HepG2 (cell line): ENCODE results near the gene CAPG. TPM values are rescaled to one million over a fixed set of nuclear protein-coding genes. Genes with fewer than 3 reads are reported as not detected.

Experiments
- FLYWCH1 ChIP-seq: sonication (generic); formaldehyde crosslinking; IDR thresholded peaks from 2 replicates; pipeline ENCODE4 v1.8.1; 2023; ENCODE audit warnings: mild to moderate bottlenecking, missing genetic modification reagents
- MED8 ChIP-seq: sonication (generic); formaldehyde crosslinking; IDR thresholded peaks from 2 replicates; pipeline ENCODE4 v1.8.1; 2023; ENCODE audit warnings: mild to moderate bottlenecking, missing genetic modification reagents; ENCODE audit not compliant: insufficient replicate concordance
- NFIB ChIP-seq: sonication (generic); formaldehyde crosslinking; IDR thresholded peaks from 2 replicates; pipeline ENCODE4 v1.9.0; 2021; ENCODE audit warnings: missing genetic modification reagents, mild to moderate bottlenecking, borderline replicate concordance
- NKX3-1 ChIP-seq: sonication (generic); formaldehyde crosslinking; IDR thresholded peaks from 2 replicates; pipeline ENCODE4 v1.5.0; 2020; ENCODE audit warnings: missing genetic modification reagents
- POLR2A ChIP-seq, 2 experiments: IDR thresholded peaks; 2 replicates each; pipeline ENCODE4 v1.6.1; 2011; ENCODE audit warnings: low read depth in 2 of 2, low read length in 2 of 2, mild to moderate bottlenecking in 1 of 2, moderate library complexity in 1 of 2; ENCODE audit not compliant: insufficient read depth in 1 of 2
- PRMT3 ChIP-seq: sonication (generic); formaldehyde crosslinking; IDR thresholded peaks from 2 replicates; pipeline ENCODE4 v1.8.1; 2022; ENCODE audit warnings: low read depth, mild to moderate bottlenecking, moderate library complexity, missing genetic modification reagents, borderline replicate concordance
- RARA ChIP-seq: IDR thresholded peaks from 2 replicates; pipeline ENCODE4 v1.6.1; 2016; ENCODE audit warnings: missing genetic modification reagents, missing compliant biosample characterization
- SALL1 ChIP-seq: sonication (generic); formaldehyde crosslinking; IDR thresholded peaks from 2 replicates; pipeline ENCODE4 v1.8.0; 2022; ENCODE audit warnings: mild to moderate bottlenecking, missing genetic modification reagents
- TCF7L2 ChIP-seq: IDR thresholded peaks from 2 replicates; pipeline ENCODE4 v1.6.1; 2011; ENCODE audit warnings: mild to moderate bottlenecking, low read depth, low read length, moderate library complexity
- ZBTB33 ChIP-seq: sonication (generic); formaldehyde crosslinking; IDR thresholded peaks from 2 replicates; pipeline ENCODE4 v1.4.0; 2020; ENCODE audit warnings: missing genetic modification reagents
- ZBTB46 ChIP-seq: sonication (generic); formaldehyde crosslinking; IDR thresholded peaks from 2 replicates; pipeline ENCODE4 v1.4.0; 2020; ENCODE audit warnings: mild to moderate bottlenecking, missing genetic modification reagents, borderline replicate concordance
- ZNF260 ChIP-seq: sonication (generic); formaldehyde crosslinking; IDR thresholded peaks from 2 replicates; pipeline ENCODE4 v1.4.0; 2020; ENCODE audit warnings: missing genetic modification reagents, low read depth, mild to moderate bottlenecking, borderline replicate concordance
- ZNF292 ChIP-seq: sonication (generic); formaldehyde crosslinking; IDR thresholded peaks from 2 replicates; pipeline ENCODE4 v1.8.1; 2022; ENCODE audit warnings: mild to moderate bottlenecking, low read depth, missing genetic modification reagents, borderline replicate concordance
- ZNF30 ChIP-seq: sonication (generic); formaldehyde crosslinking; IDR thresholded peaks from 2 replicates; pipeline ENCODE4 v1.5.0; 2020; ENCODE audit warnings: mild to moderate bottlenecking, missing genetic modification reagents
- ZNF382 ChIP-seq: sonication (generic); formaldehyde crosslinking; IDR thresholded peaks from 2 replicates; pipeline ENCODE4 v1.5.0; 2020; ENCODE audit warnings: missing genetic modification reagents, mild to moderate bottlenecking, borderline replicate concordance
- ZNF546 ChIP-seq: sonication (generic); formaldehyde crosslinking; conservative IDR thresholded peaks from 2 replicates; pipeline ENCODE4 v1.8.1; 2023; ENCODE audit warnings: mild to moderate bottlenecking, missing genetic modification reagents
- ZNF550 ChIP-seq: sonication (generic); formaldehyde crosslinking; IDR thresholded peaks from 2 replicates; pipeline ENCODE4 v1.4.0; 2020; ENCODE audit warnings: mild to moderate bottlenecking, missing genetic modification reagents, borderline replicate concordance
- ZNF7 ChIP-seq: IDR thresholded peaks from 2 replicates; pipeline ENCODE4 v1.6.1; 2016; ENCODE audit warnings: missing biosample characterization, missing genetic modification reagents
- ZSCAN25 ChIP-seq: sonication (generic); formaldehyde crosslinking; IDR thresholded peaks from 2 replicates; pipeline ENCODE4 v1.8.0; 2022; ENCODE audit warnings: mild to moderate bottlenecking, missing genetic modification reagents
- polyA plus RNA-seq, 8 experiments: library from polyadenylated mRNA; depleted of rRNA in 3 of 8; stranded (reverse) in 7 of 8; unstranded in 1 of 8; fragments of >200 nt; fragmentation: Illumina TruSeq in 4 of 8; extraction: Trizol in 4 of 8; gene quantifications; 2 replicates each; pipeline versions ENCODE4 v1.2.1 to v1.2.3, GENCODE V29; 2011 to 2016; ENCODE audit warnings: low read depth in 4 of 8, missing spikeins in 1 of 8, mixed read lengths in 1 of 8; ENCODE audit not compliant: insufficient read depth in 1 of 8
- total RNA-seq, 5 experiments: library from RNA; depleted of rRNA; stranded (reverse); fragments of >200 nt; fragmentation: Illumina TruSeq; extraction: Trizol; gene quantifications; 2 replicates each; pipeline ENCODE4 v1.2.3, GENCODE V29; 2016; ENCODE audit warnings: low read depth in 1 of 5
- TF ChIP-seq, protein P1 (sequence below): sonication (generic); formaldehyde crosslinking; IDR thresholded peaks from 2 replicates; pipeline ENCODE4 v1.5.0; 2020; ENCODE audit warnings: mild to moderate bottlenecking, missing genetic modification reagents, moderate library complexity
- TF ChIP-seq, protein P2 (sequence below): sonication (generic); formaldehyde crosslinking; IDR thresholded peaks from 2 replicates; pipeline ENCODE4 v1.4.0; 2020; ENCODE audit warnings: missing genetic modification reagents
- TF ChIP-seq, protein P3 (sequence below): sonication (generic); formaldehyde crosslinking; IDR thresholded peaks from 2 replicates; pipeline ENCODE4 v1.4.0; 2020; ENCODE audit warnings: missing genetic modification reagents

Gene CAPG
- total and polyA plus RNA-seq, 2 of the 13 experiments (the other 11 are each of a cell fraction or from before 2014, with no cell fraction given), result 12.7 to 18.2 TPM

- TF ChIP-seq ZBTB46, result no peak
- no peak for TF ChIP-seq ZNF546 (CRISPR knock-in tag)
- TF ChIP-seq, protein P1, sequence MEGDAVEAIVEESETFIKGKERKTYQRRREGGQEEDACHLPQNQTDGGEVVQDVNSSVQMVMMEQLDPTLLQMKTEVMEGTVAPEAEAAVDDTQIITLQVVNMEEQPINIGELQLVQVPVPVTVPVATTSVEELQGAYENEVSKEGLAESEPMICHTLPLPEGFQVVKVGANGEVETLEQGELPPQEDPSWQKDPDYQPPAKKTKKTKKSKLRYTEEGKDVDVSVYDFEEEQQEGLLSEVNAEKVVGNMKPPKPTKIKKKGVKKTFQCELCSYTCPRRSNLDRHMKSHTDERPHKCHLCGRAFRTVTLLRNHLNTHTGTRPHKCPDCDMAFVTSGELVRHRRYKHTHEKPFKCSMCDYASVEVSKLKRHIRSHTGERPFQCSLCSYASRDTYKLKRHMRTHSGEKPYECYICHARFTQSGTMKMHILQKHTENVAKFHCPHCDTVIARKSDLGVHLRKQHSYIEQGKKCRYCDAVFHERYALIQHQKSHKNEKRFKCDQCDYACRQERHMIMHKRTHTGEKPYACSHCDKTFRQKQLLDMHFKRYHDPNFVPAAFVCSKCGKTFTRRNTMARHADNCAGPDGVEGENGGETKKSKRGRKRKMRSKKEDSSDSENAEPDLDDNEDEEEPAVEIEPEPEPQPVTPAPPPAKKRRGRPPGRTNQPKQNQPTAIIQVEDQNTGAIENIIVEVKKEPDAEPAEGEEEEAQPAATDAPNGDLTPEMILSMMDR, result peak; percentile 21; the same call in 1 of the 2 replicates
- no peak for TF ChIP-seq ZNF260 (CRISPR knock-in tag)
- no peak for TF ChIP-seq TCF7L2
- TF ChIP-seq POLR2A (IDR thresholded peaks at IDR 0.05; ENCODE audit: insufficient read depth in 1 of 2, low read depth in 2 of 2, low read length in 2 of 2), result no peak
- no peak for TF ChIP-seq ZNF382
- TF ChIP-seq, protein P2, sequence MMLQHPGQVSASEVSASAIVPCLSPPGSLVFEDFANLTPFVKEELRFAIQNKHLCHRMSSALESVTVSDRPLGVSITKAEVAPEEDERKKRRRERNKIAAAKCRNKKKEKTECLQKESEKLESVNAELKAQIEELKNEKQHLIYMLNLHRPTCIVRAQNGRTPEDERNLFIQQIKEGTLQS (CRISPR knock-in tag), result no peak
- TF ChIP-seq ZSCAN25 (CRISPR knock-in tag), result no peak
- TF ChIP-seq SALL1, result peak; percentile 50
- 0 out of 2 replicates have a peak, but pooled peaks have one; percentile 5 for TF ChIP-seq ZNF7 (CRISPR knock-in tag)
- no peak for TF ChIP-seq NFIB (CRISPR knock-in tag)
- TF ChIP-seq ZBTB33 (CRISPR knock-in tag), result peak; percentile 73; the same call in 1 of the 2 replicates
- TF ChIP-seq, protein P3, sequence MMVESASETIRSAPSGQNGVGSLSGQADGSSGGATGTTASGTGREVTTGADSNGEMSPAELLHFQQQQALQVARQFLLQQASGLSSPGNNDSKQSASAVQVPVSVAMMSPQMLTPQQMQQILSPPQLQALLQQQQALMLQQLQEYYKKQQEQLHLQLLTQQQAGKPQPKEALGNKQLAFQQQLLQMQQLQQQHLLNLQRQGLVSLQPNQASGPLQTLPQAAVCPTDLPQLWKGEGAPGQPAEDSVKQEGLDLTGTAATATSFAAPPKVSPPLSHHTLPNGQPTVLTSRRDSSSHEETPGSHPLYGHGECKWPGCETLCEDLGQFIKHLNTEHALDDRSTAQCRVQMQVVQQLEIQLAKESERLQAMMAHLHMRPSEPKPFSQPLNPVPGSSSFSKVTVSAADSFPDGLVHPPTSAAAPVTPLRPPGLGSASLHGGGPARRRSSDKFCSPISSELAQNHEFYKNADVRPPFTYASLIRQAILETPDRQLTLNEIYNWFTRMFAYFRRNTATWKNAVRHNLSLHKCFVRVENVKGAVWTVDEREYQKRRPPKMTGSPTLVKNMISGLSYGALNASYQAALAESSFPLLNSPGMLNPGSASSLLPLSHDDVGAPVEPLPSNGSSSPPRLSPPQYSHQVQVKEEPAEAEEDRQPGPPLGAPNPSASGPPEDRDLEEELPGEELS (CRISPR knock-in tag), result no peak
- TF ChIP-seq FLYWCH1 (CRISPR knock-in tag), result no peak
- TF ChIP-seq ZNF292 (CRISPR knock-in tag), result peak; percentile 46; the same call in 1 of the 2 replicates
- TF ChIP-seq ZNF550, result no peak
- TF ChIP-seq MED8, result no peak
- no peak for TF ChIP-seq PRMT3 (CRISPR knock-in tag)
- TF ChIP-seq ZNF30 (CRISPR knock-in tag), result no peak
- TF ChIP-seq RARA (CRISPR knock-in tag), result no peak
- TF ChIP-seq NKX3-1 (CRISPR knock-in tag), result no peak
Observed at GRCh38 chr2:85405201-85406059, 4.7 kb downstream of the CAPG start (continued).
